Lung (tissue), 12 donors: ENCODE data around the gene MAPK14. TPM values are rescaled to one million over a fixed set of nuclear protein-coding genes. Genes with fewer than 3 reads are reported as not detected.

Experiments
- ATAC-seq: fragments of 200-7000 bp; cut with Tn5 transposase; one replicate; pipeline ENCODE4 v1.9.1; 2020; ENCODE audit warnings: moderate number of reproducible peaks; ENCODE audit not compliant: insufficient read depth, low FRiP score
- DNase-seq, 3 donors: peaks; one replicate each; pipeline ENCODE4 v3.0.0-alpha.2; 2013 to 2017
- H3K27ac ChIP-seq, 2 donors: one replicate each; pipeline ENCODE4 v1.5.1; 2013; ENCODE audit warnings: mild to moderate bottlenecking in 2 of 2, moderate library complexity in 2 of 2, control low read depth in 1 of 2, inconsistent platforms in 1 of 2, low read depth in 1 of 2, low read length in 1 of 2
- H3K27me3 ChIP-seq, 3 donors: one replicate each; pipeline ENCODE4 v1.5.1; 2013; ENCODE audit warnings: low read length in 2 of 3; ENCODE audit not compliant: control insufficient read depth in 3 of 3, insufficient read depth in 3 of 3
- H3K36me3 ChIP-seq, 4 donors: one replicate each; pipeline ENCODE4 v1.5.1; 2013; ENCODE audit warnings: low read length in 4 of 4, mild to moderate bottlenecking in 1 of 4, moderate library complexity in 1 of 4; ENCODE audit not compliant: control insufficient read depth in 4 of 4, insufficient read depth in 4 of 4
- H3K4me1 ChIP-seq, 5 donors: one replicate each; pipeline ENCODE4 v1.5.1; 2013; ENCODE audit warnings: low read length in 5 of 5, mild to moderate bottlenecking in 2 of 5, moderate library complexity in 1 of 5; ENCODE audit not compliant: control insufficient read depth in 5 of 5, insufficient read depth in 5 of 5
- H3K4me3 ChIP-seq: one replicate; pipeline ENCODE4 v1.5.1; 2013; ENCODE audit warnings: mild to moderate bottlenecking, control low read depth, moderate library complexity
- H3K9ac ChIP-seq, 2 donors: one replicate each; pipeline ENCODE4 v1.5.1; 2013; ENCODE audit warnings: low read length in 2 of 2, control low read depth in 1 of 2; ENCODE audit not compliant: insufficient read depth in 1 of 2
- H3K9me3 ChIP-seq, 4 donors: one replicate each; pipeline ENCODE4 v1.5.1; 2013; ENCODE audit warnings: low read length in 3 of 4, mild to moderate bottlenecking in 1 of 4, moderate library complexity in 1 of 4; ENCODE audit not compliant: control insufficient read depth in 4 of 4, insufficient read depth in 3 of 4
- CTCF ChIP-seq: IDR thresholded peaks from 2 replicates; pipeline ENCODE4 v1.5.1; 2012; ENCODE audit warnings: mild to moderate bottlenecking; ENCODE audit errors: control extremely low read depth, extremely low read depth
- WGBS, 2 donors: extraction: QIAGEN DNeasy Blood & Tissue Kit; methylation state at CpG; one replicate each; pipeline ENCODE4 v1.1.7; 2013; 5-methylcytosine and 5-hydroxymethylcytosine counted together
- polyA plus RNA-seq, 2 donors: library from polyadenylated mRNA; stranded (reverse); fragments of 200-250 nt; gene quantifications; one replicate each; pipeline ENCODE4 v1.2.1, GENCODE V29; 2013
- total RNA-seq, 2 donors: library from RNA; depleted of rRNA in 1 of 2; stranded (reverse); fragments of >200 nt in 1 of 2; gene quantifications; one replicate each; pipeline ENCODE4 v1.2.1, GENCODE V29; 2014 to 2021
- donor health status: control.
- donor health status: control.
- donor health status: Bipolar disorder and iron deficiency.
- donor health status: healthy.
- donor health status: DM: yes; HTN: yes; CAD: no.

The MAPK14 gene
- total and polyA plus RNA-seq, 4 donors, result 12.8 to 93.3 (median 59.5) TPM

DNA sequence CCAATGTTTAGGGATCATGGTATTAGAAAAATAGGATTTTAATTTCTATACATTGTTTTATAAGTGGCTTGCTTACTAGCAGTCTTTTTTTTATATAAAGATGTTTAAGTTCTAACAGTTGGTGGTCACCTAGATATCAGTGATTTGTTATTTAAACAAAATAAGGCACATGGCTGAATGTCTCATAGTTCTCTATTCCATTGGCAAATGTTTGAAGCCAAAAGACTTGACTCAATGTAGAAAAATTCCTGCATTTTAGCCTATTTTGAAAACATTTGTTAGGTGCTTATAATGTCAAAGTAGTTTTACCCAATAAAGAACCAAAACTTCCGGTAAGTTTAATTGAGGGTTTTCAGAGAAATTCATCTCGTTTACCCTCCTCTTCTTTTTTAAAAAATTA, 26.8 kb downstream of the MAPK14 start:
- peaks cover 2 to 24% (median 11%) of the 10 kb centered on the region in 5 donors for H3K4me1 ChIP-seq
- no peak for TF ChIP-seq CTCF
- 82 to 89% methylated on average over 2 of the region's 2 CpGs for WGBS, 2 donors
- no peak overlapping the region for H3K9ac ChIP-seq
- DNase-seq, result no peak
- no peak overlapping the region for H3K27ac ChIP-seq
- H3K27me3 ChIP-seq, result no peaks in the 10 kb centered on the region
- H3K36me3 ChIP-seq, result peaks cover 2 to 6% (median 2%) of the 10 kb centered on the region in 4 donors
- no peak for ATAC-seq
- H3K9me3 ChIP-seq, result no peaks in the 10 kb centered on the region
- H3K4me3 ChIP-seq, result no peak overlapping the region

GRCh38 chr6:36054956-36055355, 27.3 kb downstream of the MAPK14 start:
- Histone ChIP-seq H3K27ac (no peak overlapping the region), H3K36me3 (peaks cover 5 to 10% (median 8%) of the 10 kb centered on the region in 4 donors), H3K27me3 (no peaks in the 10 kb centered on the region), H3K4me1 (peaks cover 2 to 20% (median 11%) of the 10 kb centered on the region in 5 donors), H3K9ac (no peak overlapping the region), H3K4me3 (no peak overlapping the region), H3K9me3 (no peaks in the 10 kb centered on the region)
- WGBS, 2 donors, result 65 to 68% methylated on average over 2 of the region's 2 CpGs
- ATAC-seq (no peak), DNase-seq (no peak)
- TF ChIP-seq CTCF, result no peak

- WGBS, 2 donors, result 49 to 75% methylated on average over 1 of the region's 1 CpG
- DNase-seq, result no peak
These were observed 28.6 kb downstream of the MAPK14 start for GRCh38 chr6:36056178-36056577.

More at GRCh38 chr6:36056178-36056577, 28.6 kb downstream of the MAPK14 start:
- H3K36me3 ChIP-seq, result peaks cover 10 to 16% (median 11%) of the 10 kb centered on the region in 4 donors
- no peak overlapping the region for H3K9ac ChIP-seq
- H3K27ac ChIP-seq, result no peak overlapping the region
- no peak for ATAC-seq
- peaks cover 2 to 13% (median 11%) of the 10 kb centered on the region in 5 donors for H3K4me1 ChIP-seq
- no peaks in the 10 kb centered on the region for H3K9me3 ChIP-seq
- H3K27me3 ChIP-seq, result no peaks in the 10 kb centered on the region
- no peak overlapping the region for H3K4me3 ChIP-seq
- no peak for TF ChIP-seq CTCF
